H1 (cell line): ENCODE results near the gene SBF2. TPM values are rescaled to one million over a fixed set of nuclear protein-coding genes. Genes with fewer than 3 reads are reported as not detected.
A peak's percentile ranks its signal among the peaks of the same experiment; 100 is the strongest.

Source experiments
- ASH2L ChIP-seq: fragments of 200-600, 300-600 bp; sonication (generic); IDR thresholded peaks from one replicate; pipeline ENCODE4 v1.7.1; 2017; ENCODE audit warnings: low read length
- CHD1 ChIP-seq: IDR thresholded peaks from 2 replicates; pipeline ENCODE4 v1.6.1; 2012; ENCODE audit warnings: low read depth, low read length, improper control_type of control experiment
- POLR2A ChIP-seq, 2 experiments: IDR thresholded peaks; 1 replicate in 1 of 2; 2 replicates in 1 of 2; pipeline ENCODE4 v1.6.1; 2011; ENCODE audit warnings: low read depth in 2 of 2, low read length in 2 of 2, mild to moderate bottlenecking in 2 of 2; ENCODE audit errors: control extremely low read depth in 1 of 2
- YY1 ChIP-seq: IDR thresholded peaks from 2 replicates; pipeline ENCODE4 v1.6.1; 2011; ENCODE audit warnings: low read depth, mild to moderate bottlenecking, low read length
- ZNF274 ChIP-seq: IDR thresholded peaks from 2 replicates; pipeline ENCODE4 v1.7.0; 2012; ENCODE audit warnings: low read length, borderline replicate concordance; ENCODE audit errors: extremely low read depth
- polyA plus RNA-seq, 7 experiments: library from polyadenylated mRNA; depleted of rRNA in 3 of 7; stranded (reverse) in 5 of 7; unstranded in 2 of 7; fragments of >200 nt in 5 of 7; fragments of 200-250 nt in 2 of 7; gene quantifications; 1 replicate in 5 of 7; 2 replicates in 1 of 7; 4 replicates in 1 of 7; pipeline versions ENCODE4 v1.2.1 to v1.2.3, GENCODE V29; 2011 to 2013; ENCODE audit warnings: missing spikeins in 2 of 7, mixed read lengths in 2 of 7
- total RNA-seq: library from RNA; stranded (reverse); fragmentation: NEBNext Ultra II Directional; extraction: Animal tissue kit (Norgen Biotek cat#: 25700); gene quantifications from 2 replicates; pipeline ENCODE4 v1.2.1, GENCODE V29; 2021
- TF ChIP-seq, protein P1 (sequence below): fragments of 300-600 bp; sonication (generic); IDR thresholded peaks from 2 replicates; pipeline ENCODE4 v1.7.1; 2012; ENCODE audit warnings: low read length, moderate library complexity, mild to moderate bottlenecking, inconsistent platforms; ENCODE audit not compliant: insufficient replicate concordance

Gene SBF2
- total and polyA plus RNA-seq, 2 of the 8 experiments (the other 6 are each of a cell fraction or from before 2014, with no cell fraction given) = 36.7 to 50.5 TPM

DNA sequence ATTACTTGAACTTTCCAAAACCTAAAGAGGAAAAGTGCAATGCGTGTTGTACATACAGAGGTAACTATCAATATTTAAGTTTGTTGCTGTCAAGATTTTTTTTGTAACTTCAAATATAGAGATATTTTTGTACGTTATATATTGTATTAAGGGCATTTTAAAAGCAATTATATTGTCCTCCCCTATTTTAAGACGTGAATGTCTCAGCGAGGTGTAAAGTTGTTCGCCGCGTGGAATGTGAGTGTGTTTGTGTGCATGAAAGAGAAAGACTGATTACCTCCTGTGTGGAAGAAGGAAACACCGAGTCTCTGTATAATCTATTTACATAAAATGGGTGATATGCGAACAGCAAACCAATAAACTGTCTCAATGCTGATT is 13.0 kb upstream of the SBF2 start (continued):
- TF ChIP-seq, protein P1, sequence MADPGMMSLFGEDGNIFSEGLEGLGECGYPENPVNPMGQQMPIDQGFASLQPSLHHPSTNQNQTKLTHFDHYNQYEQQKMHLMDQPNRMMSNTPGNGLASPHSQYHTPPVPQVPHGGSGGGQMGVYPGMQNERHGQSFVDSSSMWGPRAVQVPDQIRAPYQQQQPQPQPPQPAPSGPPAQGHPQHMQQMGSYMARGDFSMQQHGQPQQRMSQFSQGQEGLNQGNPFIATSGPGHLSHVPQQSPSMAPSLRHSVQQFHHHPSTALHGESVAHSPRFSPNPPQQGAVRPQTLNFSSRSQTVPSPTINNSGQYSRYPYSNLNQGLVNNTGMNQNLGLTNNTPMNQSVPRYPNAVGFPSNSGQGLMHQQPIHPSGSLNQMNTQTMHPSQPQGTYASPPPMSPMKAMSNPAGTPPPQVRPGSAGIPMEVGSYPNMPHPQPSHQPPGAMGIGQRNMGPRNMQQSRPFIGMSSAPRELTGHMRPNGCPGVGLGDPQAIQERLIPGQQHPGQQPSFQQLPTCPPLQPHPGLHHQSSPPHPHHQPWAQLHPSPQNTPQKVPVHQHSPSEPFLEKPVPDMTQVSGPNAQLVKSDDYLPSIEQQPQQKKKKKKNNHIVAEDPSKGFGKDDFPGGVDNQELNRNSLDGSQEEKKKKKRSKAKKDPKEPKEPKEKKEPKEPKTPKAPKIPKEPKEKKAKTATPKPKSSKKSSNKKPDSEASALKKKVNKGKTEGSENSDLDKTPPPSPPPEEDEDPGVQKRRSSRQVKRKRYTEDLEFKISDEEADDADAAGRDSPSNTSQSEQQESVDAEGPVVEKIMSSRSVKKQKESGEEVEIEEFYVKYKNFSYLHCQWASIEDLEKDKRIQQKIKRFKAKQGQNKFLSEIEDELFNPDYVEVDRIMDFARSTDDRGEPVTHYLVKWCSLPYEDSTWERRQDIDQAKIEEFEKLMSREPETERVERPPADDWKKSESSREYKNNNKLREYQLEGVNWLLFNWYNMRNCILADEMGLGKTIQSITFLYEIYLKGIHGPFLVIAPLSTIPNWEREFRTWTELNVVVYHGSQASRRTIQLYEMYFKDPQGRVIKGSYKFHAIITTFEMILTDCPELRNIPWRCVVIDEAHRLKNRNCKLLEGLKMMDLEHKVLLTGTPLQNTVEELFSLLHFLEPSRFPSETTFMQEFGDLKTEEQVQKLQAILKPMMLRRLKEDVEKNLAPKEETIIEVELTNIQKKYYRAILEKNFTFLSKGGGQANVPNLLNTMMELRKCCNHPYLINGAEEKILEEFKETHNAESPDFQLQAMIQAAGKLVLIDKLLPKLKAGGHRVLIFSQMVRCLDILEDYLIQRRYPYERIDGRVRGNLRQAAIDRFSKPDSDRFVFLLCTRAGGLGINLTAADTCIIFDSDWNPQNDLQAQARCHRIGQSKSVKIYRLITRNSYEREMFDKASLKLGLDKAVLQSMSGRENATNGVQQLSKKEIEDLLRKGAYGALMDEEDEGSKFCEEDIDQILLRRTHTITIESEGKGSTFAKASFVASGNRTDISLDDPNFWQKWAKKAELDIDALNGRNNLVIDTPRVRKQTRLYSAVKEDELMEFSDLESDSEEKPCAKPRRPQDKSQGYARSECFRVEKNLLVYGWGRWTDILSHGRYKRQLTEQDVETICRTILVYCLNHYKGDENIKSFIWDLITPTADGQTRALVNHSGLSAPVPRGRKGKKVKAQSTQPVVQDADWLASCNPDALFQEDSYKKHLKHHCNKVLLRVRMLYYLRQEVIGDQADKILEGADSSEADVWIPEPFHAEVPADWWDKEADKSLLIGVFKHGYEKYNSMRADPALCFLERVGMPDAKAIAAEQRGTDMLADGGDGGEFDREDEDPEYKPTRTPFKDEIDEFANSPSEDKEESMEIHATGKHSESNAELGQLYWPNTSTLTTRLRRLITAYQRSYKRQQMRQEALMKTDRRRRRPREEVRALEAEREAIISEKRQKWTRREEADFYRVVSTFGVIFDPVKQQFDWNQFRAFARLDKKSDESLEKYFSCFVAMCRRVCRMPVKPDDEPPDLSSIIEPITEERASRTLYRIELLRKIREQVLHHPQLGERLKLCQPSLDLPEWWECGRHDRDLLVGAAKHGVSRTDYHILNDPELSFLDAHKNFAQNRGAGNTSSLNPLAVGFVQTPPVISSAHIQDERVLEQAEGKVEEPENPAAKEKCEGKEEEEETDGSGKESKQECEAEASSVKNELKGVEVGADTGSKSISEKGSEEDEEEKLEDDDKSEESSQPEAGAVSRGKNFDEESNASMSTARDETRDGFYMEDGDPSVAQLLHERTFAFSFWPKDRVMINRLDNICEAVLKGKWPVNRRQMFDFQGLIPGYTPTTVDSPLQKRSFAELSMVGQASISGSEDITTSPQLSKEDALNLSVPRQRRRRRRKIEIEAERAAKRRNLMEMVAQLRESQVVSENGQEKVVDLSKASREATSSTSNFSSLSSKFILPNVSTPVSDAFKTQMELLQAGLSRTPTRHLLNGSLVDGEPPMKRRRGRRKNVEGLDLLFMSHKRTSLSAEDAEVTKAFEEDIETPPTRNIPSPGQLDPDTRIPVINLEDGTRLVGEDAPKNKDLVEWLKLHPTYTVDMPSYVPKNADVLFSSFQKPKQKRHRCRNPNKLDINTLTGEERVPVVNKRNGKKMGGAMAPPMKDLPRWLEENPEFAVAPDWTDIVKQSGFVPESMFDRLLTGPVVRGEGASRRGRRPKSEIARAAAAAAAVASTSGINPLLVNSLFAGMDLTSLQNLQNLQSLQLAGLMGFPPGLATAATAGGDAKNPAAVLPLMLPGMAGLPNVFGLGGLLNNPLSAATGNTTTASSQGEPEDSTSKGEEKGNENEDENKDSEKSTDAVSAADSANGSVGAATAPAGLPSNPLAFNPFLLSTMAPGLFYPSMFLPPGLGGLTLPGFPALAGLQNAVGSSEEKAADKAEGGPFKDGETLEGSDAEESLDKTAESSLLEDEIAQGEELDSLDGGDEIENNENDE = no peak
- TF ChIP-seq CHD1 = peak; percentile 23; the same call in 1 of the 2 replicates
- no peak for TF ChIP-seq YY1
- no peak for TF ChIP-seq ASH2L
- no peak for TF ChIP-seq ZNF274
- TF ChIP-seq POLR2A (IDR thresholded peaks at IDR 0.05; ENCODE audit: control extremely low read depth in 1 of 2, low read depth in 2 of 2, low read length in 2 of 2) = peak in 1 of 2 experiments; percentile 31; a peak in 1 of 3 replicates
